ENCODE measurements around the gene ATPAF2. TPM values are rescaled to one million over a fixed set of nuclear protein-coding genes. Genes with fewer than 3 reads are reported as not detected.

Gene ATPAF2
- total and polyA plus RNA-seq, 10 donors, result 25.2 to 57.1 (median 37.1) TPM

- intact Hi-C loops (cut with DNase I; ENCODE audit: low total_unique reads), result no loop called here
- no peak for DNase-seq
- peaks cover 9 to 48% (median 27%) of the 10 kb centered on the region in 6 donors for H3K4me1 ChIP-seq
Measured at GRCh38 chr17:17975436-17975835, 63.5 kb downstream of the ATPAF2 start.

GRCh38 chr17:17972952-17973254 lies 66.1 kb downstream of the ATPAF2 start:
- Histone ChIP-seq H3K4me3 (peak overlapping the region; percentile 49 to 97 (median 64)), H3K4me1 (peaks cover 9 to 63% (median 32%) of the 10 kb centered on the region in 6 donors), H3K27ac (peak overlapping the region in 7 of 8 donors; percentile 8 to 95 (median 68)), H3K36me3 (no peaks in the 10 kb centered on the region), H3K27me3 (replicated peaks in 1 of 7) (no peaks in the 10 kb centered on the region), H3K9me3 (no peaks in the 10 kb centered on the region)
- TF ChIP-seq POLR2AphosphoS5 (IDR thresholded peaks at IDR 0.05) (no peak), CTCF (IDR thresholded peaks at IDR 0.05 in 8 of 11, conservative IDR thresholded peaks at IDR 0.05 in 3 of 11) (no peak), POLR2A (IDR thresholded peaks at IDR 0.05) (no peak)
- intact Hi-C loops (cut with DNase I; ENCODE audit: low total_unique reads), result no loop called here
- no peak for DNase-seq
- WGBS, 5 donors, result 4 to 5% (median 4%) methylated on average over 13 of the region's 13 CpGs

More at GRCh38 chr17:17975436-17975835, 63.5 kb downstream of the ATPAF2 start:
- H3K27me3 ChIP-seq (replicated peaks in 1 of 7), result no peaks in the 10 kb centered on the region
- no peak overlapping the region for H3K4me3 ChIP-seq
- 48 to 66% (median 60%) methylated on average over 8 of the region's 8 CpGs for WGBS, 5 donors
- no peaks in the 10 kb centered on the region for H3K9me3 ChIP-seq
- H3K36me3 ChIP-seq, result no peaks in the 10 kb centered on the region
- H3K27ac ChIP-seq, result peak overlapping the region in 1 of 8 donors; percentile 36
- TF ChIP-seq POLR2AphosphoS5 (IDR thresholded peaks at IDR 0.05) (no peak), POLR2A (IDR thresholded peaks at IDR 0.05) (no peak), CTCF (IDR thresholded peaks at IDR 0.05 in 8 of 11, conservative IDR thresholded peaks at IDR 0.05 in 3 of 11) (no peak)

- Histone ChIP-seq H3K27me3 (replicated peaks in 1 of 7) (no peaks in the 10 kb centered on the region), H3K4me1 (peaks cover 9 to 69% (median 35%) of the 10 kb centered on the region in 6 donors), H3K27ac (peak within 1 kb of the TSS; percentile 86 to 96 (median 94)), H3K36me3 (no peaks in the 10 kb centered on the region), H3K9me3 (no peaks in the 10 kb centered on the region), H3K4me3 (peak within 1 kb of the TSS; percentile 70 to 97 (median 87))
- 0 to 1% (median 0%) methylated on average over 48 to 59 of the region's 59 CpGs for WGBS, 5 donors
- intact Hi-C loops (cut with DNase I; ENCODE audit: low total_unique reads), result no loop called here
- TF ChIP-seq POLR2A (IDR thresholded peaks at IDR 0.05), result peak in 2 of 3 donors; percentile 52 to 69
- TF ChIP-seq CTCF (IDR thresholded peaks at IDR 0.05 in 8 of 11, conservative IDR thresholded peaks at IDR 0.05 in 3 of 11), result peak in 8 of 11 experiments; percentile 10 to 51 (median 33)
- TF ChIP-seq POLR2AphosphoS5 (IDR thresholded peaks at IDR 0.05), result peak; percentile 92 to 93 (median 93)
- DNase-seq, result peak; percentile 100
Measured at GRCh38 chr17:17972126-17972951, 66.6 kb downstream of the ATPAF2 start, which contains the start of the genes DRC3 and TOM1L2. Gene DRC3, plus strand, starts transcription at chr17:17972862. Its CDS starts 4,737 bp downstream, at chr17:17977599. Gene TOM1L2, minus strand, starts transcription at chr17:17972400. Its CDS starts 87 bp downstream, at chr17:17972313.

Data from spleen (tissue), 11 donors.